ENCODE measurements around the gene PRXL2C.

DNA sequence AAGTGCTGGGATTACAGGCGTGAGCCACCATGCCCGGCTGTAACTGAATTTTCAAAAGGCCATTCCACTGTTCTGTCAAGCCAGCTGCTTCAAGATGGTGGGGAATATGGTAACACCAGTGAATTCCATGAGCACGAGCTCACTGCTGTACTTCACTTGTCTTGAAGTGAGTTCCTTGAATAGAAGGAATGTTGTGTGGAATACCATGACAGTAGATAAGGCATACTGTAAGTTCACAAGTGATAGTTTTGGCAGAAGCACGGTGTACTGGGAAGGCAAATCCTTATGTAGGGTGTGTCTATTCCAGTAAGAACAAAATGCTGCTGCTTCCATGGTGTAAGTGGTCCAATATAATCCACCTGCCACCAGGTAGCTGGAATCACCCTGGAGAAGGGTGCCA, 6.6 kb upstream of the PRXL2C start:
- TF ChIP-seq EZH2 (IDR thresholded peaks at IDR 0.05) (no peak), POLR2AphosphoS5 (IDR thresholded peaks at IDR 0.05; ENCODE audit: borderline replicate concordance, low read depth, low read length) (no peak)

All from SK-N-MC (cell line).